HepG2 (cell line): Measurements from ENCODE around the gene SH3PXD2A. TPM values are rescaled to one million over a fixed set of nuclear protein-coding genes. Genes with fewer than 3 reads are reported as not detected.

Experiments used
- ARNT2 ChIP-seq: sonication (generic); formaldehyde crosslinking; IDR thresholded peaks from 2 replicates; pipeline ENCODE4 v1.8.0; 2022; ENCODE audit warnings: mild to moderate bottlenecking, low read depth, missing genetic modification reagents, moderate library complexity
- DRAP1 ChIP-seq: IDR thresholded peaks from 2 replicates; pipeline ENCODE4 v1.6.1; 2016; ENCODE audit warnings: missing genetic modification reagents, missing compliant biosample characterization
- FOXA1 ChIP-seq, 2 experiments: fragments of 450-650 bp in 1 of 2; sonication (generic) in 1 of 2; formaldehyde crosslinking in 1 of 2; IDR thresholded peaks; 2 replicates each; pipeline versions ENCODE4 v1.4.0 to v1.6.1; 2016 to 2020; ENCODE audit warnings: missing genetic modification reagents in 1 of 2
- GATAD2A ChIP-seq: IDR thresholded peaks from 2 replicates; pipeline ENCODE4 v1.6.1; 2016
- GZF1 ChIP-seq: sonication (generic); formaldehyde crosslinking; IDR thresholded peaks from 2 replicates; pipeline ENCODE4 v1.5.1; 2020; ENCODE audit warnings: mild to moderate bottlenecking, missing genetic modification reagents
- HIC2 ChIP-seq: sonication (generic); formaldehyde crosslinking; IDR thresholded peaks from 2 replicates; pipeline ENCODE4 v1.9.0; 2022; ENCODE audit warnings: low read depth, missing genetic modification reagents
- HNF4G ChIP-seq, 2 experiments: sonication (generic) in 1 of 2; formaldehyde crosslinking in 1 of 2; IDR thresholded peaks; 2 replicates each; pipeline versions ENCODE4 v1.4.0 to v1.6.1; 2011 to 2020; ENCODE audit warnings: borderline replicate concordance in 2 of 2, low read depth in 2 of 2, mild to moderate bottlenecking in 2 of 2, low read length in 1 of 2, missing genetic modification reagents in 1 of 2, moderate library complexity in 1 of 2
- HNRNPL ChIP-seq: fragments of 200-400 bp; formaldehyde crosslinking; IDR thresholded peaks from 2 replicates; pipeline ENCODE4 v1.6.1; 2017; ENCODE audit warnings: mild to moderate bottlenecking, low read depth, low read length
- TBX3 ChIP-seq: fragments of 450-650 bp; IDR thresholded peaks from 2 replicates; pipeline ENCODE4 v1.6.1; 2017; ENCODE audit warnings: antibody characterized with exemption, mild to moderate bottlenecking, inconsistent platforms, borderline replicate concordance
- ZBTB33 ChIP-seq: sonication (generic); formaldehyde crosslinking; IDR thresholded peaks from 2 replicates; pipeline ENCODE4 v1.4.0; 2020; ENCODE audit warnings: missing genetic modification reagents
- ZFX ChIP-seq: sonication (generic); formaldehyde crosslinking; IDR thresholded peaks from 2 replicates; pipeline ENCODE4 v1.4.0; 2020; ENCODE audit warnings: mild to moderate bottlenecking, low read depth, missing genetic modification reagents, moderate library complexity
- ZNF180 ChIP-seq: sonication (generic); formaldehyde crosslinking; IDR thresholded peaks from 2 replicates; pipeline ENCODE4 v1.4.0; 2020; ENCODE audit warnings: low read depth, missing genetic modification reagents, borderline replicate concordance
- ZNF234 ChIP-seq: sonication (generic); formaldehyde crosslinking; conservative IDR thresholded peaks from 2 replicates; pipeline ENCODE4 v1.5.1; 2020; ENCODE audit warnings: mild to moderate bottlenecking, missing genetic modification reagents
- ZNF644 ChIP-seq: IDR thresholded peaks from 2 replicates; pipeline ENCODE4 v1.6.1; 2016; ENCODE audit warnings: low read depth
- polyA plus RNA-seq, 8 experiments: library from polyadenylated mRNA; depleted of rRNA in 3 of 8; stranded (reverse) in 7 of 8; unstranded in 1 of 8; fragments of >200 nt; fragmentation: Illumina TruSeq in 4 of 8; extraction: Trizol in 4 of 8; gene quantifications; 2 replicates each; pipeline versions ENCODE4 v1.2.1 to v1.2.3, GENCODE V29; 2011 to 2016; ENCODE audit warnings: low read depth in 4 of 8, missing spikeins in 1 of 8, mixed read lengths in 1 of 8; ENCODE audit not compliant: insufficient read depth in 1 of 8
- total RNA-seq, 5 experiments: library from RNA; depleted of rRNA; stranded (reverse); fragments of >200 nt; fragmentation: Illumina TruSeq; extraction: Trizol; gene quantifications; 2 replicates each; pipeline ENCODE4 v1.2.3, GENCODE V29; 2016; ENCODE audit warnings: low read depth in 1 of 5
- TF ChIP-seq, protein P1 (sequence below): sonication (generic); formaldehyde crosslinking; IDR thresholded peaks from 2 replicates; pipeline ENCODE4 v1.5.0; 2020; ENCODE audit warnings: missing genetic modification reagents
- TF ChIP-seq, protein P2 (sequence below): sonication (generic); formaldehyde crosslinking; conservative IDR thresholded peaks from 2 replicates; pipeline ENCODE4 v1.4.0; 2020; ENCODE audit warnings: missing genetic modification reagents
- TF ChIP-seq, protein P3 (sequence below): sonication (generic); formaldehyde crosslinking; IDR thresholded peaks from 2 replicates; pipeline ENCODE4 v1.5.1; 2020; ENCODE audit warnings: mild to moderate bottlenecking, missing genetic modification reagents, moderate library complexity

Gene SH3PXD2A
- total and polyA plus RNA-seq, 2 of the 13 experiments (the other 11 are each of a cell fraction or from before 2014, with no cell fraction given), result 11.1 to 11.3 TPM

DNA sequence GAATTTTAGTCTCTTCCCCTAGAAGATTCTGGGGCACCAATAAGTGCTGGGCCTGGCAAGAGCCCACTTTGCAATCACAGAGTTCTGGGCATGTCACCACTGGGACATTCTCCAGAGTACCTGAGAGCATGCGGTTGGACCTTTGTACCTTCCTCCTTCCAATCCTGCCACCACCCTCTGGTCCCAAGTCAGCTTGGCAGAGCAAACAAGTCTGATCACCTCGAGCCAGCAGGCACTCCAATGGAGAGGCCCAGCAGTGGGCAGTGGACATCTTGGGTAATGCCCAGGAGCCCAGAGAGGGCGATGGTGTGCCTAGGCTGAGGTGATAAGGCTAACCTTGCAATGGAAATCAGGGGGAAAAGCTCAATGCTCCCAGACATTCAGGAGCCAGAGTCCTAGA, 43.4 kb downstream of the SH3PXD2A start (continued):
- TF ChIP-seq, protein P1, sequence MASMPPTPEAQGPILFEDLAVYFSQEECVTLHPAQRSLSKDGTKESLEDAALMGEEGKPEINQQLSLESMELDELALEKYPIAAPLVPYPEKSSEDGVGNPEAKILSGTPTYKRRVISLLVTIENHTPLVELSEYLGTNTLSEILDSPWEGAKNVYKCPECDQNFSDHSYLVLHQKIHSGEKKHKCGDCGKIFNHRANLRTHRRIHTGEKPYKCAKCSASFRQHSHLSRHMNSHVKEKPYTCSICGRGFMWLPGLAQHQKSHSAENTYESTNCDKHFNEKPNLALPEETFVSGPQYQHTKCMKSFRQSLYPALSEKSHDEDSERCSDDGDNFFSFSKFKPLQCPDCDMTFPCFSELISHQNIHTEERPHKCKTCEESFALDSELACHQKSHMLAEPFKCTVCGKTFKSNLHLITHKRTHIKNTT (CRISPR knock-in tag), result no peak
- peak; percentile 89 for TF ChIP-seq HIC2 (CRISPR knock-in tag)
- TF ChIP-seq HNF4G (IDR thresholded peaks at IDR 0.05; ENCODE audit: borderline replicate concordance, low read depth, low read length), result peak; percentile 24; the same call in 1 of the 2 replicates
- no peak for TF ChIP-seq HNF4G (CRISPR knock-in tag; IDR thresholded peaks at IDR 0.05; ENCODE audit: borderline replicate concordance, low read depth)
- TF ChIP-seq ZNF644 (CRISPR knock-in tag), result peak; percentile 70
- TF ChIP-seq DRAP1 (CRISPR knock-in tag), result no peak
- peak; percentile 90; the same call in 1 of the 2 replicates for TF ChIP-seq ZBTB33 (CRISPR knock-in tag)
- TF ChIP-seq HNRNPL, result peak; percentile 86; the same call in 1 of the 2 replicates
- peak; percentile 16; the same call in 1 of the 2 replicates for TF ChIP-seq ZFX (CRISPR knock-in tag)
- TF ChIP-seq ARNT2 (CRISPR knock-in tag), result 0 out of 2 replicates have a peak, but pooled peaks have one; percentile 19
- TF ChIP-seq GATAD2A, result peak; percentile 70
- TF ChIP-seq GZF1 (CRISPR knock-in tag), result no peak
- no peak for TF ChIP-seq ZNF180 (CRISPR knock-in tag)
- TF ChIP-seq, protein P2, sequence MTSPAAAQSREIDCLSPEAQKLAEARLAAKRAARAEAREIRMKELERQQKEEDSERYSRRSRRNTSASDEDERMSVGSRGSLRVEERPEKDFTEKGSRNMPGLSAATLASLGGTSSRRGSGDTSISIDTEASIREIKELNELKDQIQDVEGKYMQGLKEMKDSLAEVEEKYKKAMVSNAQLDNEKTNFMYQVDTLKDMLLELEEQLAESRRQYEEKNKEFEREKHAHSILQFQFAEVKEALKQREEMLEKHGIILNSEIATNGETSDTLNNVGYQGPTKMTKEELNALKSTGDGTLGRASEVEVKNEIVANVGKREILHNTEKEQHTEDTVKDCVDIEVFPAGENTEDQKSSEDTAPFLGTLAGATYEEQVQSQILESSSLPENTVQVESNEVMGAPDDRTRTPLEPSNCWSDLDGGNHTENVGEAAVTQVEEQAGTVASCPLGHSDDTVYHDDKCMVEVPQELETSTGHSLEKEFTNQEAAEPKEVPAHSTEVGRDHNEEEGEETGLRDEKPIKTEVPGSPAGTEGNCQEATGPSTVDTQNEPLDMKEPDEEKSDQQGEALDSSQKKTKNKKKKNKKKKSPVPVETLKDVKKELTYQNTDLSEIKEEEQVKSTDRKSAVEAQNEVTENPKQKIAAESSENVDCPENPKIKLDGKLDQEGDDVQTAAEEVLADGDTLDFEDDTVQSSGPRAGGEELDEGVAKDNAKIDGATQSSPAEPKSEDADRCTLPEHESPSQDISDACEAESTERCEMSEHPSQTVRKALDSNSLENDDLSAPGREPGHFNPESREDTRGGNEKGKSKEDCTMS (CRISPR knock-in tag), result no peak
- TF ChIP-seq, protein P3, sequence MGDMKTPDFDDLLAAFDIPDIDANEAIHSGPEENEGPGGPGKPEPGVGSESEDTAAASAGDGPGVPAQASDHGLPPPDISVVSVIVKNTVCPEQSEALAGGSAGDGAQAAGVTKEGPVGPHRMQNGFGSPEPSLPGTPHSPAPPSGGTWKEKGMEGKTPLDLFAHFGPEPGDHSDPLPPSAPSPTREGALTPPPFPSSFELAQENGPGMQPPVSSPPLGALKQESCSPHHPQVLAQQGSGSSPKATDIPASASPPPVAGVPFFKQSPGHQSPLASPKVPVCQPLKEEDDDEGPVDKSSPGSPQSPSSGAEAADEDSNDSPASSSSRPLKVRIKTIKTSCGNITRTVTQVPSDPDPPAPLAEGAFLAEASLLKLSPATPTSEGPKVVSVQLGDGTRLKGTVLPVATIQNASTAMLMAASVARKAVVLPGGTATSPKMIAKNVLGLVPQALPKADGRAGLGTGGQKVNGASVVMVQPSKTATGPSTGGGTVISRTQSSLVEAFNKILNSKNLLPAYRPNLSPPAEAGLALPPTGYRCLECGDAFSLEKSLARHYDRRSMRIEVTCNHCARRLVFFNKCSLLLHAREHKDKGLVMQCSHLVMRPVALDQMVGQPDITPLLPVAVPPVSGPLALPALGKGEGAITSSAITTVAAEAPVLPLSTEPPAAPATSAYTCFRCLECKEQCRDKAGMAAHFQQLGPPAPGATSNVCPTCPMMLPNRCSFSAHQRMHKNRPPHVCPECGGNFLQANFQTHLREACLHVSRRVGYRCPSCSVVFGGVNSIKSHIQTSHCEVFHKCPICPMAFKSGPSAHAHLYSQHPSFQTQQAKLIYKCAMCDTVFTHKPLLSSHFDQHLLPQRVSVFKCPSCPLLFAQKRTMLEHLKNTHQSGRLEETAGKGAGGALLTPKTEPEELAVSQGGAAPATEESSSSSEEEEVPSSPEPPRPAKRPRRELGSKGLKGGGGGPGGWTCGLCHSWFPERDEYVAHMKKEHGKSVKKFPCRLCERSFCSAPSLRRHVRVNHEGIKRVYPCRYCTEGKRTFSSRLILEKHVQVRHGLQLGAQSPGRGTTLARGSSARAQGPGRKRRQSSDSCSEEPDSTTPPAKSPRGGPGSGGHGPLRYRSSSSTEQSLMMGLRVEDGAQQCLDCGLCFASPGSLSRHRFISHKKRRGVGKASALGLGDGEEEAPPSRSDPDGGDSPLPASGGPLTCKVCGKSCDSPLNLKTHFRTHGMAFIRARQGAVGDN (CRISPR knock-in tag), result peak; percentile 48
- TF ChIP-seq FOXA1 (IDR thresholded peaks at IDR 0.05), result no peak
- TF ChIP-seq FOXA1 (CRISPR knock-in tag; IDR thresholded peaks at IDR 0.05), result 0 out of 2 replicates have a peak, but pooled peaks have one; percentile 38
- no peak for TF ChIP-seq TBX3
- TF ChIP-seq ZNF234, result no peak
